Neural cell (in vitro differentiated cells): ENCODE data around the gene PRKCA. TPM values are rescaled to one million over a fixed set of nuclear protein-coding genes. Genes with fewer than 3 reads are reported as not detected.

ENCODE experiments used
- H2AFZ ChIP-seq: fragments of 200-600, 300-800 bp; sonication (generic), shearing (Covaris generic); 2 replicates; pipeline ENCODE4 v1.6.0; 2014; ENCODE audit warnings: low read depth, mild to moderate bottlenecking, antibody characterized with exemption, low read length, moderate library complexity
- H3F3A ChIP-seq: fragments of 200-600 bp; shearing (Covaris generic); 2 replicates; pipeline ENCODE4 v1.6.1; 2016; ENCODE audit warnings: mild to moderate bottlenecking, moderate library complexity, mixed read lengths, antibody characterized with exemption, low read length; ENCODE audit not compliant: insufficient read depth, poor library complexity, severe bottlenecking
- H3K27ac ChIP-seq: fragments of 200-600, 300-800 bp; sonication (generic), shearing (Covaris generic); 2 replicates; pipeline ENCODE4 v1.5.1; 2014; ENCODE audit warnings: mild to moderate bottlenecking, low read length, moderate library complexity
- H3K27me3 ChIP-seq: fragments of 300-800, 200-600 bp; sonication (generic), shearing (Covaris generic); 2 replicates; pipeline ENCODE4 v1.6.0; 2014; ENCODE audit warnings: mild to moderate bottlenecking, low read depth, low read length, moderate library complexity; ENCODE audit not compliant: insufficient read depth
- H3K36me3 ChIP-seq: fragments of 300-800, 200-600 bp; sonication (generic), shearing (Covaris generic); 2 replicates; pipeline ENCODE4 v1.5.1; 2014; ENCODE audit warnings: mild to moderate bottlenecking, antibody characterized with exemption, low read length, moderate library complexity; ENCODE audit not compliant: insufficient read depth
- H3K4me2 ChIP-seq: fragments of 300-800, 200-600 bp; sonication (generic), shearing (Covaris generic); 2 replicates; pipeline ENCODE4 v1.6.0; 2014; ENCODE audit warnings: mild to moderate bottlenecking, low read length
- H3K4me3 ChIP-seq: fragments of 300-800, 200-600 bp; sonication (generic), shearing (Covaris generic); 2 replicates; pipeline ENCODE4 v1.5.1; 2014; ENCODE audit warnings: mild to moderate bottlenecking, low read length, moderate library complexity
- H3K79me2 ChIP-seq: fragments of 200-600 bp; shearing (Covaris generic); replicated peaks from 2 replicates; pipeline ENCODE4 v1.6.0; 2014; ENCODE audit warnings: mild to moderate bottlenecking, low read length, moderate library complexity; ENCODE audit not compliant: insufficient read depth
- H3K9ac ChIP-seq: fragments of 300-800, 200-600 bp; sonication (generic), shearing (Covaris generic); 2 replicates; pipeline ENCODE4 v1.6.1; 2016; ENCODE audit warnings: mild to moderate bottlenecking, low read length, mixed read lengths
- H3K9me2 ChIP-seq: fragments of 200-600 bp; shearing (Covaris generic); 2 replicates; pipeline ENCODE4 v1.6.1; 2016; ENCODE audit warnings: mild to moderate bottlenecking, low read length, mixed read lengths; ENCODE audit not compliant: insufficient read depth
- H3K9me3 ChIP-seq: fragments of 200-600, 300-800 bp; sonication (generic), shearing (Covaris generic); 2 replicates; pipeline ENCODE4 v1.6.1; 2016; ENCODE audit warnings: mild to moderate bottlenecking, mixed run types, low read length, moderate library complexity, mixed read lengths
- H4K20me1 ChIP-seq: fragments of 200-600 bp; shearing (Covaris generic); 2 replicates; pipeline ENCODE4 v1.6.1; 2016; ENCODE audit warnings: mild to moderate bottlenecking, mixed run types; ENCODE audit not compliant: insufficient read depth
- EP300 ChIP-seq: fragments of 450-650 bp; conservative IDR thresholded peaks from 2 replicates; pipeline ENCODE4 v1.6.1; 2014; ENCODE audit warnings: antibody characterized with exemption, mild to moderate bottlenecking, moderate library complexity; ENCODE audit not compliant: poor library complexity, severe bottlenecking
- EZH2 ChIP-seq: fragments of 200-600, 300-800 bp; shearing (Covaris generic), sonication (generic); IDR thresholded peaks from 2 replicates; pipeline ENCODE4 v1.6.1; 2014; ENCODE audit warnings: antibody characterized with exemption, low read length, borderline replicate concordance, mild to moderate bottlenecking; ENCODE audit not compliant: insufficient read depth, poor library complexity, severe bottlenecking
- MXI1 ChIP-seq: fragments of 450-650 bp; conservative IDR thresholded peaks from 2 replicates; pipeline ENCODE4 v1.6.1; 2014; ENCODE audit warnings: antibody characterized with exemption, mild to moderate bottlenecking; ENCODE audit not compliant: poor library complexity, severe bottlenecking
- POLR2AphosphoS5 ChIP-seq: IDR thresholded peaks from 2 replicates; pipeline ENCODE4 v1.6.1; 2012
- RAD21 ChIP-seq: fragments of 450-650 bp; conservative IDR thresholded peaks from 2 replicates; pipeline ENCODE4 v1.6.1; 2014; ENCODE audit warnings: antibody characterized with exemption, mild to moderate bottlenecking, moderate library complexity
- REST ChIP-seq: IDR thresholded peaks from 2 replicates; pipeline ENCODE4 v1.6.1; 2012; ENCODE audit warnings: borderline replicate concordance
- SMC3 ChIP-seq: fragments of 450-650 bp; conservative IDR thresholded peaks from 2 replicates; pipeline ENCODE4 v1.6.1; 2014; ENCODE audit warnings: antibody characterized with exemption, mild to moderate bottlenecking, moderate library complexity; ENCODE audit not compliant: poor library complexity
- TAF1 ChIP-seq: IDR thresholded peaks from 2 replicates; pipeline ENCODE4 v1.6.1; 2012; ENCODE audit warnings: low read depth
- polyA plus RNA-seq: library from polyadenylated mRNA; depleted of rRNA; stranded (reverse); fragments of >200 nt; gene quantifications from 2 replicates; pipeline ENCODE4 v1.2.3, GENCODE V29; 2014
- TF ChIP-seq, protein P1 (sequence below): fragments of 450-650 bp; IDR thresholded peaks from 2 replicates; pipeline ENCODE4 v1.5.1; 2014; ENCODE audit warnings: antibody characterized with exemption, mild to moderate bottlenecking, moderate library complexity; ENCODE audit not compliant: poor library complexity, severe bottlenecking

The PRKCA gene
- polyA plus RNA-seq, 1 donor from 2014 or later, result 5.9 TPM

- Histone ChIP-seq H3K9ac (no peak overlapping the region), H3K79me2 (no peaks in the 10 kb centered on the region), H3K9me3 (no peaks in the 10 kb centered on the region), H3K4me2 (no peak overlapping the region), H4K20me1 (no peaks in the 10 kb centered on the region), H3K4me3 (no peak overlapping the region), H3F3A (no peaks in the 10 kb centered on the region), H3K27ac (no peak overlapping the region), H3K27me3 (peaks cover 21% of the 10 kb centered on the region), H2AFZ (no peak overlapping the region), H3K36me3 (no peaks in the 10 kb centered on the region), H3K9me2 (no peaks in the 10 kb centered on the region)
- no peak for TF ChIP-seq POLR2AphosphoS5
These were observed 537.2 kb downstream of the PRKCA start for GRCh38 chr17:66839616-66840015.

- H3K4me3 ChIP-seq, result no peak overlapping the region
- no peaks in the 10 kb centered on the region for H3K36me3 ChIP-seq
- no peaks in the 10 kb centered on the region for H3K9me3 ChIP-seq
- no peak overlapping the region for H3K27ac ChIP-seq
- no peaks in the 10 kb centered on the region for H3K9me2 ChIP-seq
- peaks cover 18% of the 10 kb centered on the region for H3K27me3 ChIP-seq
- H2AFZ ChIP-seq, result no peak overlapping the region
- H3K4me2 ChIP-seq, result no peak overlapping the region
- no peaks in the 10 kb centered on the region for H4K20me1 ChIP-seq
- H3F3A ChIP-seq, result no peaks in the 10 kb centered on the region
- TF ChIP-seq SMC3 (no peak), EP300 (no peak), RAD21 (no peak), POLR2AphosphoS5 (no peak), MXI1 (no peak), REST (no peak), TAF1 (no peak), EZH2 (no peak)
- TF ChIP-seq, protein P1, sequence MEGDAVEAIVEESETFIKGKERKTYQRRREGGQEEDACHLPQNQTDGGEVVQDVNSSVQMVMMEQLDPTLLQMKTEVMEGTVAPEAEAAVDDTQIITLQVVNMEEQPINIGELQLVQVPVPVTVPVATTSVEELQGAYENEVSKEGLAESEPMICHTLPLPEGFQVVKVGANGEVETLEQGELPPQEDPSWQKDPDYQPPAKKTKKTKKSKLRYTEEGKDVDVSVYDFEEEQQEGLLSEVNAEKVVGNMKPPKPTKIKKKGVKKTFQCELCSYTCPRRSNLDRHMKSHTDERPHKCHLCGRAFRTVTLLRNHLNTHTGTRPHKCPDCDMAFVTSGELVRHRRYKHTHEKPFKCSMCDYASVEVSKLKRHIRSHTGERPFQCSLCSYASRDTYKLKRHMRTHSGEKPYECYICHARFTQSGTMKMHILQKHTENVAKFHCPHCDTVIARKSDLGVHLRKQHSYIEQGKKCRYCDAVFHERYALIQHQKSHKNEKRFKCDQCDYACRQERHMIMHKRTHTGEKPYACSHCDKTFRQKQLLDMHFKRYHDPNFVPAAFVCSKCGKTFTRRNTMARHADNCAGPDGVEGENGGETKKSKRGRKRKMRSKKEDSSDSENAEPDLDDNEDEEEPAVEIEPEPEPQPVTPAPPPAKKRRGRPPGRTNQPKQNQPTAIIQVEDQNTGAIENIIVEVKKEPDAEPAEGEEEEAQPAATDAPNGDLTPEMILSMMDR, result no peak
- H3K9ac ChIP-seq, result no peak overlapping the region
- no peaks in the 10 kb centered on the region for H3K79me2 ChIP-seq
These were observed 537.6 kb downstream of the PRKCA start for GRCh38 chr17:66840061-66840460.

DNA sequence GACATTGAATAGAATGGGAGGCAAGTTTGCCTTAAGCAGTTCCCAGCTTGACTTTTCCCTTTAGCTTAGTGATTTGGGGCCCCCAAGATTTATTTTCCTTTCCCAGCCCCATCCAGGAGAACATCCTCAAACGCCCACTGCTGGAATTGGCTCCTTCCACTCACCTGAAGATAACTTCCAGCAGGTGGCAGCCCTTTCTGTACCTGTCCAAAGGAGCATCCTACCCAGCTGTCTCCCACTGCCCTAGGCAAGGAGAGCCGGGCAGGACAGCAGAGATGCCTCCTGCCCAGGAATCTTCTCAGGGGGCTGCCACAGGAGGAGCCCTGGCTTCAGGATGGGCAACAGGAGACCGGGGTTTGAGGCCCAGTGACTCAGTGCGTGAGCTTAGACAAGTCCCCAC, 538.9 kb downstream of the PRKCA start:
- H3F3A ChIP-seq, result no peaks in the 10 kb centered on the region
- no peak overlapping the region for H3K4me3 ChIP-seq
- peaks cover 6% of the 10 kb centered on the region for H3K27me3 ChIP-seq
- H3K4me2 ChIP-seq, result no peak overlapping the region
- H3K9me2 ChIP-seq, result no peaks in the 10 kb centered on the region
- peaks cover 2% of the 10 kb centered on the region for H3K9me3 ChIP-seq
- H3K9ac ChIP-seq, result no peak overlapping the region
- no peak overlapping the region for H2AFZ ChIP-seq
- no peak for TF ChIP-seq REST
- TF ChIP-seq RAD21, result no peak
- TF ChIP-seq POLR2AphosphoS5, result no peak
- no peak for TF ChIP-seq TAF1
- no peak for TF ChIP-seq MXI1
- TF ChIP-seq EZH2, result no peak
- TF ChIP-seq, protein P1, result no peak
- TF ChIP-seq SMC3, result no peak
- TF ChIP-seq EP300, result no peak
- no peaks in the 10 kb centered on the region for H3K36me3 ChIP-seq
- H3K79me2 ChIP-seq, result no peaks in the 10 kb centered on the region
- no peaks in the 10 kb centered on the region for H4K20me1 ChIP-seq
- no peak overlapping the region for H3K27ac ChIP-seq
